Measurements from ENCODE around the gene SLC16A10. TPM values are rescaled to one million over a fixed set of nuclear protein-coding genes. Genes with fewer than 3 reads are reported as not detected.

SLC16A10 gene
- total and polyA plus RNA-seq, 2 donors (not counting 3 experiments of a cell fraction or from before 2014, with no cell fraction given), result not detected

- Histone ChIP-seq H3K79me2 (ENCODE audit: control insufficient read depth, insufficient read depth, low read length) (no peaks in the 10 kb centered on the region), H3K27me3 (ENCODE audit: control insufficient read depth in 2 of 2, insufficient read depth in 2 of 2, low read length in 2 of 2) (peaks cover 7 to 11% of the 10 kb centered on the region in 2 experiments), H3K27ac (ENCODE audit: insufficient read depth, low read depth, low read length) (no peak overlapping the region), H2AFZ (ENCODE audit: low read depth, low read length) (no peak overlapping the region), H3K4me3 (replicated peaks in 1 of 3; ENCODE audit: insufficient read depth in 1 of 3, low read depth in 1 of 3, low read length in 3 of 3) (no peak overlapping the region), H3K9me1 (replicated peaks; ENCODE audit: control insufficient read depth, extremely low read depth, insufficient read depth, low read length) (no peaks in the 10 kb centered on the region), H3K4me2 (ENCODE audit: insufficient read depth, low read length) (no peak overlapping the region), H4K20me1 (replicated peaks; ENCODE audit: control insufficient read depth, extremely low read depth, insufficient read depth, low read length) (peaks cover 2% of the 10 kb centered on the region), H3K9ac (replicated peaks; ENCODE audit: extremely low read depth, insufficient read depth, low read length) (no peak overlapping the region), H3K36me3 (ENCODE audit: control insufficient read depth in 2 of 2, extremely low read depth in 1 of 2, insufficient read depth in 2 of 2, low read length in 2 of 2) (no peaks in the 10 kb centered on the region), H3K9me3 (replicated peaks; ENCODE audit: control insufficient read depth, insufficient read depth, low read length) (no peaks in the 10 kb centered on the region), H3K4me1 (ENCODE audit: control insufficient read depth, extremely low read depth, insufficient read depth, low read length) (no peaks in the 10 kb centered on the region)
- CTCF ChIA-PET, result no interaction called here
- FAIRE-seq (no peak), DNase-seq (ENCODE audit: low read depth, low spot score) (no peak)
- dilution Hi-C loops (cut with MboI; ENCODE audit: extremely low pct_ligation_motif_present, low sequenced_read_pairs), result no loop called here
- no peak for TF ChIP-seq MYC (IDR thresholded peaks at IDR 0.05; ENCODE audit: low read depth, low read length)
- no peak for TF ChIP-seq GATA2 (IDR thresholded peaks at IDR 0.05; ENCODE audit: insufficient read depth, insufficient read length, low read depth, low read length)
- TF ChIP-seq MAX (IDR thresholded peaks at IDR 0.05; ENCODE audit: insufficient read depth, insufficient read length), result no peak
- TF ChIP-seq EZH2 (IDR thresholded peaks at IDR 0.05; ENCODE audit: borderline replicate concordance, low read depth, low read length, severe bottlenecking), result no peak
- no peak for TF ChIP-seq POLR2A (IDR thresholded peaks at IDR 0.05; ENCODE audit: low read depth, low read length)
- TF ChIP-seq FOS (IDR thresholded peaks at IDR 0.05; ENCODE audit: borderline replicate concordance, insufficient read depth, low read length), result no peak
- TF ChIP-seq JUN (IDR thresholded peaks at IDR 0.05; ENCODE audit: borderline replicate concordance, insufficient read depth, insufficient read length, low read depth), result no peak
- TF ChIP-seq POLR2AphosphoS5 (IDR thresholded peaks at IDR 0.05; ENCODE audit: insufficient read depth, low read depth, low read length), result no peak
- no peak for TF ChIP-seq CTCF (IDR thresholded peaks at IDR 0.05; ENCODE audit: extremely low read depth in 1 of 2, insufficient read depth in 1 of 2, low read depth in 1 of 2, low read length in 2 of 2)
- POLR2A ChIA-PET, result no interaction called here
- intact Hi-C loops (cut with micrococcal nuclease), result no loop called here
- no TSS peak for BruUV-seq (replicated peaks)
Observed at GRCh38 chr6:111198841-111199240, 111.5 kb downstream of the SLC16A10 start.

All from endothelial cell of umbilical vein (primary cell).